ENCODE results near the gene TBC1D5.
"Not testable (repeated sequence)": the region's sequence is repeated elsewhere in the genome, so short reads cannot be mapped to it uniquely, and the experiment has no call there.

TBC1D5 gene

DNA sequence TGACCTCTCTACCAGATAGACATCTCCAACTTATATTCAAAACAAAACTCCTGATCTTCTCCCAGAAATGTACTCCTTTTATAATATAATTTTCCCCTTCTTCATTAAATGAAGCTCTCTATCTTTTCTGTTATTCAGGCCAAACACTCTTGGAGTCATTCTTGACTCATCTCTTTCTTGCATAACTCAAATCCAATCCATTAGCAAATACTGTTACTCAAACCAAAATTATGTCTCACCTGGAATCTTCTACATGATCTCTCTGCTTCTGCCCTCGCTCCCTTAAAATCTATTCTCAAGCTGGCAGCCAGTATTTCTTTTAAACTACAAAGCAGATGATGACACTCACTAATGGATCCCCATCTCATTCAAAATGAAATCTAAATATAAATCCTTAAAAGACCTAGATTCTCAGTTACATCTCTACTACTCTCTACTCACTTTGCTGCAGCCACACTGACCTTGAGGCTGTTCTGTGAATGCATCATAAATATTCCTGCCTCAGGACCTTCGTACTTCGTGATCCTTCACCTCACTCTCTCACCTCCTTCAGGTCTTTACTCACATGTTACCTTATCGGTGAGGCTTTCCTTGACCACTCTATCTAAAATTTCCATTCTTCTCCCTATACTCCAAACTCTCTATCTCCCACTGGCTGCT is 160.9 kb downstream of the TBC1D5 start:
- DNase-seq, result no peak

DNA sequence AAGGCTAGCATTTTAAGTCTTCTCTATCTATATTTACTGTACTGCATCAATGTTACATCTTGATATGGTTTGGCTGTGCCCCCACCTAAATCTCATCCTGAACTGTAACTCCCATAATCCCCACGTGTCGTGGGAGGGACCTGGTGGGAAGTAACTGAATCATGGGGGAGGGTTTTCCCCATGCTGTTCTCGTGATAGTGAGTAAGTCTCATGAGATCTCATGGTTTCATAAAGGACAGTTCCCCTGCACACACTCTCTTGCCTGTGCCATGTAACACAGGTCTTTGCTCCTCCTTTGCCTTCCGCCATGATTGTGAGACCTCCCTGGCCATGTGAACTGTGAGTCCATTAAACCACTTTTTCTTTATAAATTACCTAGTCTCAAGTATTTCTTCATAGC is 161.5 kb downstream of the TBC1D5 start:
- peak; percentile 5 for DNase-seq

DNA sequence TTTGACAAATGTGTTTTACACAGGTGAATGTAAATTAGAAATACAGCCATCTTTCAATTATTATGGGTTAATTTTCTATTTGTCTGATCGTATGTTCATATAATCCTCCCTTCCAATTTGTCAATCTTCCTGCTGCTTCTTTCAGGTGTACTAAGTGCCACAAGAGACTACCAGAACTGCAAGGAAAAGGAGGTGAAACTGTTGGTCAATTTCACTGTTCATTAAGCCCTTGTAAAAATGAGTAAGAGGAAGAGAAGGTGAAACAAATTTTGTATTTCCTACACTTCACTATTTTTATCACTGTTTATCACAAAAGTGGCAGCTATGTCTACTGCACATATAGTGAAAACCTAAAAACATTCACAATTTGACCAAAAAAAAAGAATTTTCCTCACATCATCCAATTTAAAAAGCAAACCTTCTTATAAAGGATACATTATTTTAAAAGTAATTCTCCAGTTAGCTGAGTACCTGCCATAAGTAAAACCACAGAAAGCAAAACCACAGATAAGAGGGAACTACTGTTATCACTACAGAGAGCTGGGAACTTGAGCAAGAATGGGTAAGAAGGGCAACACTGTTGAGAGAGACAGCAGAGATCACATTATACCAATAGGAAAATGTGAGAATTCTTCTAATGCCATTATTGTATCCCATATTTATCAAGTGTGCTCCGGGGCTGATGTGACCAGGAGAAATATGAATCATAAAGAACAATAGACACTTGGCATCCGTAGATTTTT is 163.0 kb downstream of the TBC1D5 start:
- DNase-seq, result no peak

DNA sequence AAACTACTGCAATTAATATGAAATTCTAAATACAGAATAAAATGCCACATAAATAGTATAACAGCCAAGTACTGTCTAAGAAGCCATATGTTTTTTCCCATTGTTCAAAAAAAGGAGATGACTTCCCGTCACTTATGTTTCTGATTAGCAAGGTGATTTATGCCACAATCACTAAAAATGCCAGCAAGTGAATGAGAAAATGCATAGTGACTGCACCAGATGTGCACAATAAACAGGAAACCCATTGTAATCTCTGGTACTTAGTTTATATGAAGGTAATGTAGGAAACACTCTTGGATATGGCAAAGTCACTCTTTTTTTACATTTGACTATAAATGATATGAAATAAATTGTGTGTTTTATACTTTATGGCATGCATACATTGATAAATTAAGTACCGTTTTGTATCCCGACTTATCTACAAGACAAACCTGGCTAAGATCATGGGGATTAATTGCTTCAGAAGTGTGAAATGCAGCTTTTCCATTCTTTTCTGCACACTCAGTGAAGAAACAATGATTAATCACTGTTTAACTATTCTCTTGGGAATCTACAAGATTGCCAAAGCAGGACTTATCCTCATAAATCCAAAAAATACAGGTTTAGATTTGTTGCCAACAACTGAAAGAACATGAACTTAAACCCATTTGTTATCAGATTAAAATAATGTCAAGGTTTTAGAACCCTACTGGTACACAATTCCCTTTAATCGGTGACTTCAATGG is 164.5 kb downstream of the TBC1D5 start:
- no peak for DNase-seq

DNA sequence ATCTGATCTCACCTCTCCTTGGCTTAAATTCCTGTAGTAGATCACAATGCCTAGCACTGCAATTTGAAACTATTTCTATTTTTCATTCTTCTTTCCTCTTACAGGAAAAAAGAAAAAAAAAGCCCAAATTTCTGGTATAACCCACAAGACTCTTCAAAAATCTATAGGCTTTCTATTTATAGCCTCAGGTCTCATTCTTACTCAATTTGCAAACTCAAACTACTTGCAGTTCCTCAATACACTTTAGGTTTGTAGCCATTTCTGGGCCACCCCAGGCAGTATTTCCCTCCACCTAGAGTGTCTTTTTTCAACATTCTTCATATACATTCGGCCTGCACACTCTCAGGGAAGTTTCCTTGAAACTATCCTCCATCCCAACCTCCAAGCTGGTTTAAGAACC is 169.0 kb downstream of the TBC1D5 start:
- DNase-seq, result no peak

DNA sequence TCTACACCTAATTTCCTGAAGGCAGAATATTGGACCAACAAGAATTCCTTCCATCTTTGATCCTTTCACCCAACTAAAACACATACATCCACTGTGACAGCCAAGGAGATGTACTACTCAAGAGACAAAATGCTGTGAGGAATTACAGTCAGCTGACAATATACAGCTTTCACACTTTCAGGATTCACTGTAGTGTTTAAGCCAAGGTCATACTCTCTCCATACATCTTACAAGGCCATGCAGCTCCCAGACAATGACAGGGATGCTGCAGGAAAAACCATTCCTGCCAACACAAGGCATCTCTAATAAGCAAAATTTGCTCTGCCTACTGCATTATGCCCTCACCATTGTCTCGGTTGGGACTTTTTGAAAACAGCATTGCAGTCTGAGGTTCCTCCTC is 170.7 kb downstream of the TBC1D5 start:
- no peak for DNase-seq

DNA sequence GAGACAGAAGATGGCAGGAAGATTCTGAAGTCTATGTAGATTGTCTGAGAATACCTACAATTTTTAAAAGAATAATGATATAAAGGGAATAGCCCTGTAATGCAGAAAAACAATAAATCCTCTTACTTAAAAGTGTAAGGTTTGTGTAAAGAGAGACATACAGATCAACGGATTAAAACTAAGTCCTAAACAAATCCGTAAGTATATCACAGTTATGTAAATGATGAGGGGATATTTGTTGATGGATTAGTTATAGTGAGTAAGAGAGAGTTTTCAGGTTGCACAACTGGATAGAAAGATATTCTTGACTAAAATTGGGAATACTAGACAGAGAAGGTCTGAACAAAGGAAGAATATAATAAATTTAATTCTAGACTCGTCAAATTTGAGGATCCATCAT is 179.6 kb downstream of the TBC1D5 start:
- no peak for DNase-seq

DNA sequence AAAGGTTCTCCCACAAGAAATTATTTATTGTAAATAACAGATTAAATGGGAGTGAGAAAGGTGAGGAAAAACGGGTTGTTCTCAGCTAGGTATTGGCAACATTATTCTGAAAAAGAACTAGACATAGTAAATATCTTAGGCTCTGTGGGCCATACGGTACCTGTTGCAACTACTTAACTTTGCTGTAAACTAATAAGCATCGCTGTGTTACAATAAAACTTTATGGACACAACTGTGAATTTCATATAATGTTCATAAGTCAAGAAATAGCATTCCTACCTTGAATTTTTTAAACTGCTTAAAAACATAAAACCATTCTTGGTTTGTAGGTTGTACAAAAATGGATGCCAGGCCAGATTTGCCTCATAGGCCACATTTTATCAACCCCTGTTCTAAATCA is 183.9 kb downstream of the TBC1D5 start:
- DNase-seq, result no peak

DNA sequence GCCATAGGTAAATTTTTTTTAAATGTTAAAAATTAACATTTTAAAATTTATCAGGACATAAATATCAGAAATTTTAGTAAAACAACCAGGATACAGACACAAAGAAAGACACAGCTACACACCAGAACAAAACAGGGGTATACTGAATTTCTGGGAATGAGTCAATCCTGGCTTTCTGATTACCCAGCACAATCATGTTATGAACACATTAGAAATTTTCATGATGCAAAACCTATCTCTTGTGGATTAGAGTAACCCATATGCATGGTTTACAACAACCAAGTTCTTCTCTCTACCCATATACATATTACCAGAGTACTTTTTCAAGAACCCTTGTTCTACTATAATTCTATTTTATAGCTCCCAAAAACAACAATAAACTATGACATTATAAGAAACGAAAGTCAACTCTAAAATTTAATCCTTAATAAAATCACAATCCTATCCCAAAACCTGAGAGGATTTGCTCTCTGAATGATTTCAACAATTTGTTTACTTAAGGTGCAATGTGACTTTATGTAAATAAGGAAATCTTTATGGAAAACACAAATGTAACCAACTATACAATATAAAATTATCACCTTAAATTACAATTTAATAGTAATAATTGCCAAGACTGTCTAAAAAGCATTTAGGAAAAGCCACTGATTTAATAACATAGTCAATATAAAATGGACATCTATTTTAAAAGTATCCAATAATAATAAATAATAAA is 184.5 kb downstream of the TBC1D5 start:
- DNase-seq, result no peak

DNA sequence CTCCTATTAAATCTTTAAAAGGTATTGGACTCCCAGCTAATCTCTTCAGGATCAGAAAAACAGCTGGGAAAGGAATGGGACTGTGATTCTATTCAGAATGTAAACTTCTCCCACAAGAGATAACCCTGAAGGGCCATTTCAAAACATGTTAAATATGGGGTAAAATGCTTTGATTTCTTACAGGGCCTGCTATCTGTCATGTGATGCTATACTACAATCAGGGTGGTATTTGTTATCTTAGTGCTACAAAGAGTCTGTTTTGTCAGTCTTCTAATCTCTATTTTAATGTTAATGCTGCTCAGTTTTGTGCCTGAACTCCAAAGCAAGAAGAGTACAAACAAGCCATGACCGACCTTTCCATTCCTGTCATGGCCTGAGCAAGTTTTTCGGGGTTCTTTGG is 186.9 kb downstream of the TBC1D5 start:
- DNase-seq, result no peak

DNA sequence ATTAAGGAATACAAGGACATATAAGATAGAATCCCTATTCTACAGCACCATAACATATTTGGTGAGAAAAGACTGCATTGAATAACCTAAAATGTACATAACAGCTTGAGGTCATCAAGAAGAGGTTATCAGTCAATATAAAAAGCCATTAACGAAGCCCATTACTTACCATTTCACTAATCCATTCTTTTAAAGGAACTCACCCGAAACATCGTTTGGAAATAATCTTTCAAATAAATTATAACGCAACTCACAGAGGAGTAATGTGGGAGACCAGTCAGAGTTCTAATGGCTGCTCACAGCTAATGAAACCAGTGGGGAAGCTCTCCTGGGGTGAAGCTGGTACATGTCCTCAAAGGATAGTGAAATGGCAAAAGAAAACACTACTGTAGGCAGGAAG is 188.4 kb downstream of the TBC1D5 start:
- no peak for DNase-seq

DNA sequence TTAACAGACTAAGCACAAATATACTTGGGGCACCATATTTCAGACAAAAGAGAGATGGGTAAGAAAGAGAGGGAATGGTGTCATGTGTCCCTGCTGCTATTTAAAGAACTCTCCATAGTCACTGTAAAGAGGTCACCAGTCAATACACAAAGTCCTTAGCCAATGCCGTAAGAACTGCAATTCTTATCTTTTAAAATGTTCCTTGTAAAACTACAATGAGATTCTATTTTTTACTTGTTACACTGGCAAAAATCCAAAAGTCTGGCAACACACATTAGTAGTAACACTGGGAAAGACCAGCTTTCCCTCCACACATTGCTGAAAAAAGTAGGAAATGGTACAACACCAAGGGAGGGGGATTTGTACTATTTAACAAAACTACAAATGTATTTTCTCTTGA is 189.4 kb downstream of the TBC1D5 start:
- no peak for DNase-seq

DNA sequence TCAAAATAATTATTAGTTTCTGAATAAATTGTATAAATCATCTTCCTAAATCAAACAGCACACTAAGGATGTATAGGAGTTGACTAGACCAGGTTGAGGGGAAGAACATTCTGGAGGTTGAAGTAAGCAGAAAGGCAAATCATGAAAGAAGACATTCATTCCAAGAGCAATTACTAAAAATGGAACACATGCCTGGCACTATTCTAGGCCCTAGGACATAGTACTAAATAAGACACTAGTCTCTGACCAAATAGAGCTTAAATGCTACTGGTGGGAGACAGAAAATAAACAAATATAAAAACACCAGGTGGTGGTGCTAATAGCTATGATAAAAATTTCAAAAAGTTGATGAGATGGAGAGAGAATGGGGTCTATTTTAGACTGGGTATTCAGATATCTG is 190.1 kb downstream of the TBC1D5 start:
- DNase-seq, result no peak

DNA sequence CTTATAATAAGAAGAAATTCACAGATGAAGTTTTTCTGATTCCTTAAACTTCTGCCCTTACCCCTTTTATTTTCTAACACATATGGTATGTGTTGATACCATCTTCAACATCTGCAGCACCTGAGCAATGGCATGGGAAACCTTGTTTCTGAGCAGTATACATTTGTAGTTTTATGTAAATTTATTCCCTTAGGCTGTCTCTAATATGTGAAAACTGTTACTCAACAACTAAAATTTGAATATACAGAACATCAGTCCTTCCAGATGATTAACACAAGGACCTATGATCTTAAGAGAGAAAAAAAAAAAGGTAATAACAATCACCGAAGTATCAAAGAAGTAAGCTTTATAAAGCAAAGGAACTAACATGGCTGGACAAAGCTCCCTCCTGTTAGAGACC is 190.5 kb downstream of the TBC1D5 start:
- no peak for DNase-seq

DNA sequence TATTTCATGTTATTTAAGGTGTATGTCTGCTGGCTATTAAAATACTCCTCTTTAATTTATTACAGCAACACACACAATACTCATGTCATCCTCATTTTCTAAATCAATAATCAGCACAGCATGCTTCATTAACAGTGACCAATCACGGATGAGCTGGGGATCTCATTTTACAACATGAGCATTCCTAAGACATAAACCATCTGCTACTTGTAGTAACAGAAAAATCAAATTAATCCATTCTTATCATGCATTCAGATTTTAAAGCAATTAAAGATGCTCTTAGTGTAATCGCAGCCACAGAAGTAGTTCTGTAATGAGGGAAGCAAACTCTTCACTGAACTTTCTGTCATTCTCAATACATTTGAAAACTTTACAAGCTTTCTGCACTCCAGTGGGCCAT is 191.1 kb downstream of the TBC1D5 start:
- DNase-seq, result no peak

DNA sequence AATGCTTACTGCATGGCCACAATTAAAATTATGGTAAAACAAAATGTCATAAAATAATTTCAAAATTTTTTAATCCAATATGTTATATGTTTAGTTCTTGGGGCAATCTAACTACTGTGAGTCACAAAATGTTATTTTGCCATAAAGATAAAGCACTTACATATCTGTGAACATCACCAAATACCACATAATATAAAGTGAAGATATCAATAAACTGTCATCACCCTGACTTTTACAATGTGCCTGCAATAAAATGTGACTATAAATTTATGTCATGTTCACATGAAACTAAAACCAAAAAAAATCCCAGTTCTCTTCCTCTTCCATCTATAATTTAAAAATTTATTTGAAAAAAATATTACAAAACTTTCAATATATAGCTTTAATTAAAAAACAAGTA is 191.8 kb downstream of the TBC1D5 start:
- no peak for DNase-seq

DNA sequence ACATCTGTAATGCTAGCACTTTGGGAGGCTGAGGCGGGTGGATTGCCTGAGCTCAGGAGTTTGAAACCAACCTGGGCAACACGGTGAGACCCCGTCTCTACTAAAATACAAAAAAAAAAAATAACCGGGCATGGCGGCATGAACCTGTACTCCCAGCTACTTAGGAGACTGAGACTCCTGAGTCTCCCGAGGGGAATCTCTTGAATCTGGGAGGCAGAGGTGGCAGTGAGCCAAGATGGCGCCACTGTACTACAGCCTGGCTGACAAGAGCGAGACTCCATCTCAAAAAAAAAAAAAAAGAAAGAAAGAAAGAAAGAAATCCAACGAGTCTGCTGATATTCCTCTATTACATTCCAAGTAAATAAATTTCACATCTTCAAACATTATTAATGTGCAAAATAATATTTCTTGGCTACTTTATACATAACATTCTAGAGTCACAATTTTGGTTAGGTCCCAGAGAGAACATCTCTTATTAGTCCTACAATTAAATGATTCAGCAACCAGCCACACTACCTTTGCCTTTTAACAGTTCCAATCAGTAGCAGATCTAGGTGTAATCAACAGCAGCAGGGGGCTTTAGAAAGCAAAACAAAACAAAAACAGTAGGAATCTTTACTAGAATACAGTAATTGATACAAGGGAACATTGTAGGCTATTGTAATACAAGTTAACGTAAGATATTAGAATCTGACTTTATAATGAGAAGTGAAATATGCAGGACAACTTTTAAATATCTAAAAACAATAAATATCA is 195.8 kb downstream of the TBC1D5 start:
- DNase-seq, result no peak

DNA sequence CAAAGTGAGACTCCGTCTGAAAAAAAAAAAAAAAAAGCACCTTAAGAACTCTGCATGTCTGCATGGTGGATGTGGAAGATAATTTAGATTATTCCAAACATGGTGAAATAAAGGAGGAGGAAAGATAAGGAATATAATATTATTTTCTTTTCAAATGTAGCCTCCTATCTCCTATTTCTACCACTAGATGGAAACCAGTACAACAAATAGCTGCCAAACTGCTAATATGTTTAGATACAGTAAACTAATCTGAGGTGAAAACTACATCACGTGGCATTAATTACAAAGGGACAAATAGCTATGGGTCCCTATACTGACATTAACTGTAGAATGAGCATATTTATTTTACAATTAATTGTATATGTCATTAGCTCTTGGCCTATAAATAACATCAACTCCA is 197.8 kb downstream of the TBC1D5 start:
- DNase-seq, result no peak

DNA sequence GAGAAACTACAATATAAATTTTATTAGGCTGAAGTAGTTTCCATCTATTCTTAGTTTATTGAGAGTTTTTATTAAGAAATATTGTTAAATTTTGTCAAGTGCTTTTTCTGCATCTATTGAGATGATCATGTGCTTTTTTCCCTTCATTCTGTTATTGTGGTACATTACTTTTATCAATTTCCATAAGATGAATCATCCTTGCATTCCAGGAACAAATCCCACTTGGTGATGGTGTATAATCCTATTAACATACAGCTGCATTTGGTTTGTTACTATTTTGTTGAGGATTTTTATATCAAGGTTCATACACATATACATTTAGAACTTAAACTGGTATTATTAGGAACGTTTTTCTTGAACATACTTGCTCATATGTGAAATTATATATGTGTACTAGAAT is 199.8 kb downstream of the TBC1D5 start:
- DNase-seq, result no peak

DNA sequence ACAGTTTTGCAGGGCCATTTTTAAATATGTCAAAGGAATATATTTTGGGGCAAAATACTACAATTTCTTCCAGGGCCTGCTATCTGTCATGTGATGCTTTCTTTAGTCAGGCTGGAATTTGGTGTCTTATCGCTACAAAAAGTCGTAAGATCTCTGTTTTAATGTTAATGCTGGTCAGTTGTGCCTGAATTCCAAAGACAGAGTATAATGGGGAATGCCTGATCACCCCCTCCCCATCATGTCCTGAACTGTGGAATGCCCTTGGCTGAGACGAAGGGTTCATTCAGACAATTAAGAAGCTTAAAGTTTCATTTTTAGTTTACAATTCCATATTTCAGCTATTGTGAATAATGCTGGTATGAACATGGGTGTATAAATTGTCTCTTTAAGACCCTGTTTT is 203.0 kb downstream of the TBC1D5 start:
- no peak for DNase-seq

DNA sequence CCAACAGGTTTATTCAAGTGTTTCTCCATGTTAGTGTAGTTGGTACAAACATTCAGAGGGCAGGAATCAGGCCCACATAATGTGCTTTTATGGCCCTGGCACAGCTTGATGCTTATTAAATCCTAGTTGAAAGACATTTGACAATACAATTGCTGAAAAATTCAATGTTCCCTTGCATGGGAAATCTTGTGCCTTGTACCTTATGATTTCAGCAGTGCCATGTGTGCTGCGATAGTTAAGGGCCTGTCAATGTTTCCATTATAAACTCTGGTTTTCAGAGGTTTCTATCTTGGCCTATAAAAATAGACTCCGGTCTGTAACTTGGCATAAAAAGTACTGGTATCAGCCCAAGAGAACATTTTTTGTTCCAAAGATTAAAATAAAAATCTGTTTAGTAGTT is 207.2 kb downstream of the TBC1D5 start:
- no peak for DNase-seq

DNA sequence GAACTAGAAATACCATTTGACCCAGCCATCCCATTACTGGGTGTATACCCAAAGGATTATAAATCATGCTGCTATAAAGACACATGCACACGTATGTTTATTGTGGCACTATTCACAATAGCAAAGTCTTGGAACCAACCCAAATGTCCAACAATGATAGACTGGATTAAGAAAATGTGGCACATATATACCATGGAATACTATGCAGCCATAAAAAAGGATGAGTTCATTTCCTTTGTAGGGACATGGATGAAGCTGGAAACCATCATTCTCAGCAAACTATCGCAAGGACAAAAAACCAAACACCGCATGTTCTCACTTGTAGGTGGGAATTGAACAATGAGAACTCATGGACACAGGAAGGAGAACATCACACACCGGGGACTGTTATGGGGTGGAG is 210.0 kb downstream of the TBC1D5 start:
- not testable (repeated sequence) for DNase-seq

DNA sequence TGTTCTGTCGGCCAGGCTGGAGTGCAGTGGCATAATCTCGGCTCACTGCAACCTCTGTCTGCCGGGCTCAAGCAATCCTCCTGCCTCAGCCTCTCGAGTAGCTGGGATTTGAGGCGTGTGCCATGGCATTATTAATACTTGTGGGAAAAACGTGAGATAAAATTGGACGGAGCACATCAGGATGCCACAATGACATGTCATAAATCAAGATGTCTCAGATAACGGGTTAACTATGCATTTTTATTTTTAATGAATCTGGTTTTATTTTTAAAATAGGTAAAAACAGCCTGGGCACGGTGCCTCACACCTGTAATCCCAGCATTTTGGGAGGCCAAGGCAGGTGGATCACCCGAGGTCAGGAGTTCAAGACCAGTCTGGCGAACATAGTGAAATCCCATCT is 212.8 kb downstream of the TBC1D5 start:
- DNase-seq, result no peak

Measured in stimulated activated CD4-positive, alpha-beta T cell treated with anti-CD3 and anti-CD28 coated beads, Interleukin-1b, Interleukin-23, amount 100 ng/mL, for 48 hours (primary cell).